GM19372 (cell line): ENCODE results near the gene PPRC1.
"Not testable (repeated sequence)": the region's sequence is repeated elsewhere in the genome, so short reads cannot be mapped to it uniquely, and the experiment has no call there.

Experiments
- ATAC-seq: cut with Tn5 transposase; IDR thresholded peaks from one replicate; pipeline ENCODE4 v1.9.1; 2021; ENCODE audit warnings: mild to moderate bottlenecking, low read depth, moderate library complexity; ENCODE audit not compliant: unreplicated experiment

The PPRC1 gene

GRCh38 chr10:102188941-102189898, 56.4 kb downstream of the PPRC1 start:
- ATAC-seq: not testable (repeated sequence)

DNA sequence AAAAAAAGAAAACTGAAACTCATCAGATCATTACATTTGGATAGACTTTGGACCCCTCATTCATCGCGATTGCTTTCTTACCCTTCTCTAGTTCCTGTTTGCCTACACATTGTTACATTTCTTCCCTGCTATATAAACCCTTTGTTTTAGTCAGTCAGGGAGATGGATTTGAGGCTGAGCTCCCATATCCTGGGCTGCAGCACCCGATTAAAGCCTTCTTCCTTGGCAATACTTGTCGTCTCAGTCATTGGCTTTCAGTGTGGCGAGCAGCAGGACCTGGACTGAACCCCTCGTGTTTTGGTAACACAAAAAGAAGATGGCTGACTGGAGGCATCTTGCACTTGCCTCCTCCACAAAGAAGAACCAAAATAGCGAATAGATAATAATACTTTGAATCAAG, 59.1 kb downstream of the PPRC1 start:
- no peak for ATAC-seq

DNA sequence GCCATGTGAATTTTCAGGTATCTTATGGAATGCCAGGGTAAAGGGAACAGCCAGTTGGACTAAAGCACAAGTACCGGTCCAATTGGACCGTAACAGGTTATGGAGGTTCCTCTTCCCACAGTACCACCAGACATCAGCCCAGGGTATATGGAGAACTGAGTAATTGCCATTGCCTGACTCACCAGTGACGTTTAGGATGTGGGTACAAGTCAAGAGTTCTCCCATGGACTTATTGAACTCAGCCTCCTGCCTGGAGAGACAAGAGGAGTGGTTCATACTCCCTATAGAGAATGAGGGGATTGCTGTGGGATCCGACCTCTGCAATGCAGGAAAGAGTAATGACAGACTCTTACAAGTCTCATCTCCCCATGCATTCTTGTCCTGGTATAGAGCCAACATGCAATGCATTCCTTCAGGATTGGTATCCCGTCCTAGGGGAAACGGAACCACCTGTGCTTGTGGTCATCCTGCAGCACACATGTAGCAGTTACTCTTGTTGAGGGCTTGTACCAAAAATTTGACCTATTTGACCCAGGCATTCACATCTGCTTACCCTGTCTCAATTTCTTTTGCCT, 62.5 kb downstream of the PPRC1 start:
- ATAC-seq: no peak

- no peak for ATAC-seq
Measured at GRCh38 chr10:102196893-102197292, 64.1 kb downstream of the PPRC1 start.

DNA sequence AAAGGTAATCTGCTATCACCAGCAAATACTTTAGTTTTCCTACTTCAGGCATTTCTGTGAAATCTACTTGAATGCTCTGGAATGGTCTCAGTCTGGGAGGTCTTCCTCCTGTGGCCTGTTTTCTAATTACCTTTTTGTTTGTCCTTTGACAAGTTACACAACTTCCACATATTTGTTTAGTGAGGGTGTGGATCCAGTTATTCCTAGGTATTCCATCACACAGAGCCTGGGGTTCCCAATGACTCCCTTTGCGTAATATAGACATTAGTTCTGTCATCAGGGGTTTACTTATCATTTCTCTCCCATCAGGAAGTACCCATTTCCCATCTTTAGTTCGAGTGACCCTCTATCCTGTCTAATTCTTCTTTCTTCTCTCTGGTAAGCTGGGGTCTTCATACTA, 65.2 kb downstream of the PPRC1 start:
- no peak for ATAC-seq
